Tibial nerve (tissue), 4 donors: Measurements from ENCODE around the gene ZNF491. TPM values are rescaled to one million over a fixed set of nuclear protein-coding genes. Genes with fewer than 3 reads are reported as not detected.

Experiments used
- DNase-seq, 2 donors: peaks; one replicate each; pipeline ENCODE4 v3.0.0-alpha.2; 2019; ENCODE audit warnings: low spot score in 2 of 2
- H3K27ac ChIP-seq, 4 donors: fragments of 200-600 bp; sonication (generic) in 3 of 4; one replicate each; pipeline ENCODE4 v1.5.1; 2017 to 2019; ENCODE audit warnings: mild to moderate bottlenecking in 1 of 4
- H3K27me3 ChIP-seq, 2 donors: fragments of 200-600 bp; sonication (generic) in 1 of 2; one replicate each; pipeline versions ENCODE4 v1.5.1 to v1.6.0; 2017 to 2019
- H3K36me3 ChIP-seq, 3 donors: fragments of 200-600 bp; sonication (generic); one replicate each; pipeline ENCODE4 v1.5.1; 2018 to 2019
- H3K4me1 ChIP-seq, 4 donors: fragments of 200-600 bp; sonication (generic) in 3 of 4; one replicate each; pipeline ENCODE4 v1.5.1; 2017 to 2019
- H3K4me3 ChIP-seq, 4 donors: fragments of 200-600 bp; sonication (generic) in 3 of 4; one replicate each; pipeline ENCODE4 v1.5.1; 2017 to 2019; ENCODE audit warnings: mild to moderate bottlenecking in 1 of 4, moderate library complexity in 1 of 4
- H3K9me3 ChIP-seq, 4 donors: fragments of 200-600 bp; sonication (generic) in 3 of 4; one replicate each; pipeline ENCODE4 v1.5.1; 2017 to 2019
- CTCF ChIP-seq, 5 experiments: fragments of 200-600 bp in 3 of 5; fragments of 450-650 bp in 2 of 5; sonication (generic) in 3 of 5; IDR thresholded peaks; one replicate each; pipeline ENCODE4 v1.5.1; 2016 to 2019; ENCODE audit warnings: antibody characterized with exemption in 5 of 5, mild to moderate bottlenecking in 3 of 5, moderate library complexity in 2 of 5
- EP300 ChIP-seq, 2 donors: sonication (generic); formaldehyde crosslinking; IDR thresholded peaks; one replicate each; pipeline ENCODE4 v1.6.1; 2017; ENCODE audit warnings: antibody characterized with exemption in 2 of 2, mild to moderate bottlenecking in 1 of 2
- POLR2A ChIP-seq, 2 donors: fragments of 450-650 bp; IDR thresholded peaks; one replicate each; pipeline ENCODE4 v1.6.1; 2017; ENCODE audit warnings: antibody characterized with exemption in 2 of 2, mild to moderate bottlenecking in 2 of 2, moderate library complexity in 2 of 2
- WGBS, 2 donors: methylation state at CpG; one replicate each; pipeline ENCODE4 v1.1.5; 2018; 5-methylcytosine and 5-hydroxymethylcytosine counted together
- total RNA-seq, 4 donors: library from RNA; depleted of rRNA; stranded (reverse); fragments of >200 nt; gene quantifications; one replicate each; pipeline ENCODE4 v1.1.0, GENCODE V29; 2016

ZNF491 gene
- total RNA-seq, 4 donors from 2014 or later = 2.1 to 3.9 (median 2.8) TPM

GRCh38 chr19:11759805-11760204 lies 38.5 kb upstream of the ZNF491 start:
- Histone ChIP-seq H3K36me3 (no peaks in the 10 kb centered on the region), H3K27ac (no peak overlapping the region), H3K9me3 (peaks cover 0 to 21% (median 3%) of the 10 kb centered on the region in 4 donors), H3K4me3 (no peak overlapping the region), H3K27me3 (no peaks in the 10 kb centered on the region), H3K4me1 (no peaks in the 10 kb centered on the region)
- 72 to 76% methylated on average over 7 of the region's 7 CpGs for WGBS, 2 donors
- no peak for DNase-seq
- TF ChIP-seq CTCF (IDR thresholded peaks at IDR 0.05) = no peak
- TF ChIP-seq EP300 (IDR thresholded peaks at IDR 0.05) = no peak
- TF ChIP-seq POLR2A (IDR thresholded peaks at IDR 0.05) = no peak

GRCh38 chr19:11763117-11763516 lies 35.2 kb upstream of the ZNF491 start:
- H3K4me3 ChIP-seq = no peak overlapping the region
- H3K9me3 ChIP-seq = no peaks in the 10 kb centered on the region
- H3K36me3 ChIP-seq = no peaks in the 10 kb centered on the region
- no peak for DNase-seq
- peaks cover 0 to 10% (median 3%) of the 10 kb centered on the region in 4 donors for H3K4me1 ChIP-seq
- no peak overlapping the region for H3K27ac ChIP-seq
- WGBS, 2 donors = 75 to 78% methylated on average over 3 of the region's 3 CpGs
- H3K27me3 ChIP-seq = no peaks in the 10 kb centered on the region
- TF ChIP-seq POLR2A (IDR thresholded peaks at IDR 0.05) (no peak), CTCF (IDR thresholded peaks at IDR 0.05) (no peak), EP300 (IDR thresholded peaks at IDR 0.05) (no peak)

- Histone ChIP-seq H3K27ac (no peak overlapping the region), H3K36me3 (no peaks in the 10 kb centered on the region), H3K4me3 (no peak overlapping the region), H3K27me3 (no peaks in the 10 kb centered on the region), H3K4me1 (peaks cover 0 to 15% (median 5%) of the 10 kb centered on the region in 4 donors), H3K9me3 (no peaks in the 10 kb centered on the region)
- WGBS, 2 donors = 89 to 94% methylated on average over 1 of the region's 1 CpG
- no peak for TF ChIP-seq POLR2A (IDR thresholded peaks at IDR 0.05)
- TF ChIP-seq CTCF (IDR thresholded peaks at IDR 0.05) = no peak
- TF ChIP-seq EP300 (IDR thresholded peaks at IDR 0.05) = no peak
- no peak for DNase-seq
Observed at GRCh38 chr19:11763611-11764010, 34.7 kb upstream of the ZNF491 start.

GRCh38 chr19:11766597-11767591 lies 31.4 kb upstream of the ZNF491 start, which contains the start of gene ZNF441:
ZNF441 (plus strand) TSS chr19:11767000; CDS start chr19:11767194, 194 bp downstream.
- Histone ChIP-seq H3K36me3 (peaks cover 0 to 21% (median 0%) of the 10 kb centered on the region in 3 donors), H3K4me3 (peak within 1 kb of the TSS; percentile 48 to 97 (median 90)), H3K4me1 (peaks cover 0 to 20% (median 6%) of the 10 kb centered on the region in 4 donors), H3K27me3 (no peaks in the 10 kb centered on the region), H3K27ac (peak within 1 kb of the TSS; percentile 68 to 98 (median 95)), H3K9me3 (peaks cover 0 to 25% (median 2%) of the 10 kb centered on the region in 4 donors)
- TF ChIP-seq CTCF (IDR thresholded peaks at IDR 0.05) (peak in 2 of 5 experiments; percentile 31 to 34), POLR2A (IDR thresholded peaks at IDR 0.05) (peak; percentile 38 to 86), EP300 (IDR thresholded peaks at IDR 0.05) (peak; percentile 37 to 97)
- DNase-seq = peak; percentile 99 to 100
- WGBS, 2 donors = 0 to 1% methylated on average over 29 to 54 of the region's 61 CpGs
